ENCODE data around the gene KRTAP10-11. TPM values are rescaled to one million over a fixed set of nuclear protein-coding genes. Genes with fewer than 3 reads are reported as not detected.

The KRTAP10-11 gene
- total and polyA plus RNA-seq, 2 experiments from 2014 or later, result not detected

GRCh38 chr21:44603911-44604310, 42.3 kb upstream of the KRTAP10-11 start:
- H3K9me2 ChIP-seq (ENCODE audit: insufficient read depth), result no peaks in the 10 kb centered on the region
- H2AFZ ChIP-seq, result no peak overlapping the region; the same call in 1 of the 2 replicates
- no peaks in the 10 kb centered on the region for H3F3A ChIP-seq (replicated peaks; ENCODE audit: low read depth)
- no peak for DNase-seq (ENCODE audit: low spot score)
- peaks cover 11% of the 10 kb centered on the region for H3K27me3 Mint-ChIP-seq (ENCODE audit: insufficient read depth, low read depth, poor library complexity)
- no peak for TF ChIP-seq JUNB (IDR thresholded peaks at IDR 0.05; ENCODE audit: unreplicated experiment)
- TF ChIP-seq, protein P1, sequence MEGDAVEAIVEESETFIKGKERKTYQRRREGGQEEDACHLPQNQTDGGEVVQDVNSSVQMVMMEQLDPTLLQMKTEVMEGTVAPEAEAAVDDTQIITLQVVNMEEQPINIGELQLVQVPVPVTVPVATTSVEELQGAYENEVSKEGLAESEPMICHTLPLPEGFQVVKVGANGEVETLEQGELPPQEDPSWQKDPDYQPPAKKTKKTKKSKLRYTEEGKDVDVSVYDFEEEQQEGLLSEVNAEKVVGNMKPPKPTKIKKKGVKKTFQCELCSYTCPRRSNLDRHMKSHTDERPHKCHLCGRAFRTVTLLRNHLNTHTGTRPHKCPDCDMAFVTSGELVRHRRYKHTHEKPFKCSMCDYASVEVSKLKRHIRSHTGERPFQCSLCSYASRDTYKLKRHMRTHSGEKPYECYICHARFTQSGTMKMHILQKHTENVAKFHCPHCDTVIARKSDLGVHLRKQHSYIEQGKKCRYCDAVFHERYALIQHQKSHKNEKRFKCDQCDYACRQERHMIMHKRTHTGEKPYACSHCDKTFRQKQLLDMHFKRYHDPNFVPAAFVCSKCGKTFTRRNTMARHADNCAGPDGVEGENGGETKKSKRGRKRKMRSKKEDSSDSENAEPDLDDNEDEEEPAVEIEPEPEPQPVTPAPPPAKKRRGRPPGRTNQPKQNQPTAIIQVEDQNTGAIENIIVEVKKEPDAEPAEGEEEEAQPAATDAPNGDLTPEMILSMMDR (conservative IDR thresholded peaks at IDR 0.05; ENCODE audit: low read depth in 2 of 2), result no peak
- TF ChIP-seq POLR2AphosphoS5 (IDR thresholded peaks at IDR 0.05; ENCODE audit: low read depth), result no peak
- TF ChIP-seq, protein P2, sequence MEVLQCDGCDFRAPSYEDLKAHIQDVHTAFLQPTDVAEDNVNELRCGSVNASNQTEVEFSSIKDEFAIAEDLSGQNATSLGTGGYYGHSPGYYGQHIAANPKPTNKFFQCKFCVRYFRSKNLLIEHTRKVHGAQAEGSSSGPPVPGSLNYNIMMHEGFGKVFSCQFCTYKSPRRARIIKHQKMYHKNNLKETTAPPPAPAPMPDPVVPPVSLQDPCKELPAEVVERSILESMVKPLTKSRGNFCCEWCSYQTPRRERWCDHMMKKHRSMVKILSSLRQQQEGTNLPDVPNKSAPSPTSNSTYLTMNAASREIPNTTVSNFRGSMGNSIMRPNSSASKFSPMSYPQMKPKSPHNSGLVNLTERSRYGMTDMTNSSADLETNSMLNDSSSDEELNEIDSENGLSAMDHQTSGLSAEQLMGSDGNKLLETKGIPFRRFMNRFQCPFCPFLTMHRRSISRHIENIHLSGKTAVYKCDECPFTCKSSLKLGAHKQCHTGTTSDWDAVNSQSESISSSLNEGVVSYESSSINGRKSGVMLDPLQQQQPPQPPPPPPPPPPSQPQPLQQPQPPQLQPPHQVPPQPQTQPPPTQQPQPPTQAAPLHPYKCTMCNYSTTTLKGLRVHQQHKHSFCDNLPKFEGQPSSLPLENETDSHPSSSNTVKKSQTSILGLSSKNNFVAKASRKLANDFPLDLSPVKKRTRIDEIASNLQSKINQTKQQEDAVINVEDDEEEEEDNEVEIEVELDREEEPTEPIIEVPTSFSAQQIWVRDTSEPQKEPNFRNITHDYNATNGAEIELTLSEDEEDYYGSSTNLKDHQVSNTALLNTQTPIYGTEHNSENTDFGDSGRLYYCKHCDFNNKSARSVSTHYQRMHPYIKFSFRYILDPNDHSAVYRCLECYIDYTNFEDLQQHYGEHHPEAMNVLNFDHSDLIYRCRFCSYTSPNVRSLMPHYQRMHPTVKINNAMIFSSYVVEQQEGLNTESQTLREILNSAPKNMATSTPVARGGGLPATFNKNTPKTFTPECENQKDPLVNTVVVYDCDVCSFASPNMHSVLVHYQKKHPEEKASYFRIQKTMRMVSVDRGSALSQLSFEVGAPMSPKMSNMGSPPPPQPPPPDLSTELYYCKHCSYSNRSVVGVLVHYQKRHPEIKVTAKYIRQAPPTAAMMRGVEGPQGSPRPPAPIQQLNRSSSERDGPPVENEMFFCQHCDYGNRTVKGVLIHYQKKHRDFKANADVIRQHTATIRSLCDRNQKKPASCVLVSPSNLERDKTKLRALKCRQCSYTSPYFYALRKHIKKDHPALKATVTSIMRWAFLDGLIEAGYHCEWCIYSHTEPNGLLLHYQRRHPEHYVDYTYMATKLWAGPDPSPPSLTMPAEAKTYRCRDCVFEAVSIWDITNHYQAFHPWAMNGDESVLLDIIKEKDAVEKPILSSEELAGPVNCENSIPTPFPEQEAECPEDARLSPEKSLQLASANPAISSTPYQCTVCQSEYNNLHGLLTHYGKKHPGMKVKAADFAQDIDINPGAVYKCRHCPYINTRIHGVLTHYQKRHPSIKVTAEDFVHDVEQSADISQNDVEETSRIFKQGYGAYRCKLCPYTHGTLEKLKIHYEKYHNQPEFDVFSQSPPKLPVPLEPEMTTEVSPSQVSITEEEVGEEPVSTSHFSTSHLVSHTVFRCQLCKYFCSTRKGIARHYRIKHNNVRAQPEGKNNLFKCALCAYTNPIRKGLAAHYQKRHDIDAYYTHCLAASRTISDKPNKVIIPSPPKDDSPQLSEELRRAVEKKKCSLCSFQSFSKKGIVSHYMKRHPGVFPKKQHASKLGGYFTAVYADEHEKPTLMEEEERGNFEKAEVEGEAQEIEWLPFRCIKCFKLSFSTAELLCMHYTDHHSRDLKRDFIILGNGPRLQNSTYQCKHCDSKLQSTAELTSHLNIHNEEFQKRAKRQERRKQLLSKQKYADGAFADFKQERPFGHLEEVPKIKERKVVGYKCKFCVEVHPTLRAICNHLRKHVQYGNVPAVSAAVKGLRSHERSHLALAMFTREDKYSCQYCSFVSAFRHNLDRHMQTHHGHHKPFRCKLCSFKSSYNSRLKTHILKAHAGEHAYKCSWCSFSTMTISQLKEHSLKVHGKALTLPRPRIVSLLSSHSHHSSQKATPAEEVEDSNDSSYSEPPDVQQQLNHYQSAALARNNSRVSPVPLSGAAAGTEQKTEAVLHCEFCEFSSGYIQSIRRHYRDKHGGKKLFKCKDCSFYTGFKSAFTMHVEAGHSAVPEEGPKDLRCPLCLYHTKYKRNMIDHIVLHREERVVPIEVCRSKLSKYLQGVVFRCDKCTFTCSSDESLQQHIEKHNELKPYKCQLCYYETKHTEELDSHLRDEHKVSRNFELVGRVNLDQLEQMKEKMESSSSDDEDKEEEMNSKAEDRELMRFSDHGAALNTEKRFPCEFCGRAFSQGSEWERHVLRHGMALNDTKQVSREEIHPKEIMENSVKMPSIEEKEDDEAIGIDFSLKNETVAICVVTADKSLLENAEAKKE (CRISPR knock-in tag; IDR thresholded peaks at IDR 0.05), result no peak
- TF ChIP-seq CREB1 (CRISPR knock-in tag; IDR thresholded peaks at IDR 0.05; ENCODE audit: low read depth), result no peak
- TF ChIP-seq EZH2 (IDR thresholded peaks at IDR 0.05; ENCODE audit: low read depth, unreplicated experiment), result no peak
- TF ChIP-seq EZH2phosphoT487 (IDR thresholded peaks at IDR 0.05; ENCODE audit: unreplicated experiment), result no peak
- no peak for TF ChIP-seq ZNF114 (CRISPR knock-in tag; IDR thresholded peaks at IDR 0.05)
- TF ChIP-seq, protein P3, sequence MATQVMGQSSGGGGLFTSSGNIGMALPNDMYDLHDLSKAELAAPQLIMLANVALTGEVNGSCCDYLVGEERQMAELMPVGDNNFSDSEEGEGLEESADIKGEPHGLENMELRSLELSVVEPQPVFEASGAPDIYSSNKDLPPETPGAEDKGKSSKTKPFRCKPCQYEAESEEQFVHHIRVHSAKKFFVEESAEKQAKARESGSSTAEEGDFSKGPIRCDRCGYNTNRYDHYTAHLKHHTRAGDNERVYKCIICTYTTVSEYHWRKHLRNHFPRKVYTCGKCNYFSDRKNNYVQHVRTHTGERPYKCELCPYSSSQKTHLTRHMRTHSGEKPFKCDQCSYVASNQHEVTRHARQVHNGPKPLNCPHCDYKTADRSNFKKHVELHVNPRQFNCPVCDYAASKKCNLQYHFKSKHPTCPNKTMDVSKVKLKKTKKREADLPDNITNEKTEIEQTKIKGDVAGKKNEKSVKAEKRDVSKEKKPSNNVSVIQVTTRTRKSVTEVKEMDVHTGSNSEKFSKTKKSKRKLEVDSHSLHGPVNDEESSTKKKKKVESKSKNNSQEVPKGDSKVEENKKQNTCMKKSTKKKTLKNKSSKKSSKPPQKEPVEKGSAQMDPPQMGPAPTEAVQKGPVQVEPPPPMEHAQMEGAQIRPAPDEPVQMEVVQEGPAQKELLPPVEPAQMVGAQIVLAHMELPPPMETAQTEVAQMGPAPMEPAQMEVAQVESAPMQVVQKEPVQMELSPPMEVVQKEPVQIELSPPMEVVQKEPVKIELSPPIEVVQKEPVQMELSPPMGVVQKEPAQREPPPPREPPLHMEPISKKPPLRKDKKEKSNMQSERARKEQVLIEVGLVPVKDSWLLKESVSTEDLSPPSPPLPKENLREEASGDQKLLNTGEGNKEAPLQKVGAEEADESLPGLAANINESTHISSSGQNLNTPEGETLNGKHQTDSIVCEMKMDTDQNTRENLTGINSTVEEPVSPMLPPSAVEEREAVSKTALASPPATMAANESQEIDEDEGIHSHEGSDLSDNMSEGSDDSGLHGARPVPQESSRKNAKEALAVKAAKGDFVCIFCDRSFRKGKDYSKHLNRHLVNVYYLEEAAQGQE (IDR thresholded peaks at IDR 0.05; ENCODE audit: unreplicated experiment), result no peak
- no peak for TF ChIP-seq NANOG (IDR thresholded peaks at IDR 0.05; ENCODE audit: borderline replicate concordance)
- no peak for TF ChIP-seq ETS1 (IDR thresholded peaks at IDR 0.05)
- TF ChIP-seq STAT1 (IDR thresholded peaks at IDR 0.05; ENCODE audit: unreplicated experiment), result no peak
- H3K9me3 Mint-ChIP-seq, result peaks cover 8% of the 10 kb centered on the region
- ATAC-seq, result no peak
- no peak overlapping the region for H3K4me3 Mint-ChIP-seq
- no peaks in the 10 kb centered on the region; the same call in 1 of the 3 replicates for H3K36me3 Mint-ChIP-seq (ENCODE audit: low read depth)
- H3K4me1 Mint-ChIP-seq, result peaks cover 10% of the 10 kb centered on the region; the same call in 2 of the 3 replicates
- H3K27me3 ChIP-seq (ENCODE audit: insufficient read depth), result no peaks in the 10 kb centered on the region
- no peaks in the 10 kb centered on the region for H3K79me2 ChIP-seq (replicated peaks; ENCODE audit: insufficient read depth)
- no peaks in the 10 kb centered on the region for H4K20me1 ChIP-seq (replicated peaks; ENCODE audit: insufficient read depth)
- H3K27ac Mint-ChIP-seq, result no peak overlapping the region
- no peak overlapping the region for H3K4me3 ChIP-seq
- H3K36me3 ChIP-seq (ENCODE audit: insufficient read depth), result no peaks in the 10 kb centered on the region
- H3K4me1 ChIP-seq (ENCODE audit: insufficient read depth), result no peaks in the 10 kb centered on the region
- H3K27ac ChIP-seq (ENCODE audit: low read depth), result no peak overlapping the region
- no peak overlapping the region for H3K4me2 ChIP-seq

All from GM23338 (cell line).